MM.1S (cell line): ENCODE data around the gene CABP5.
"Not testable (repeated sequence)": the region's sequence is repeated elsewhere in the genome, so short reads cannot be mapped to it uniquely, and the experiment has no call there.

Source experiments
- EZH2 ChIP-seq: fragments of 300-600 bp; sonication (generic); optimal IDR thresholded peaks from 2 replicates; pipeline ENCODE3; 2017; ENCODE audit warnings: low read depth, mild to moderate bottlenecking, antibody characterized with exemption, low read length, mixed read lengths
- EZH2phosphoT487 ChIP-seq: fragments of 300-600 bp; sonication (generic); IDR thresholded peaks from 2 replicates; pipeline ENCODE4 v1.6.1; 2018; ENCODE audit warnings: antibody characterized with exemption, low read length
- TF ChIP-seq, protein P1 (sequence below): fragments of 300-600 bp; sonication (generic); IDR thresholded peaks from 2 replicates; pipeline ENCODE4 v1.5.1; 2016; ENCODE audit warnings: antibody characterized with exemption, low read length, mixed read lengths

- TF ChIP-seq, protein P1, sequence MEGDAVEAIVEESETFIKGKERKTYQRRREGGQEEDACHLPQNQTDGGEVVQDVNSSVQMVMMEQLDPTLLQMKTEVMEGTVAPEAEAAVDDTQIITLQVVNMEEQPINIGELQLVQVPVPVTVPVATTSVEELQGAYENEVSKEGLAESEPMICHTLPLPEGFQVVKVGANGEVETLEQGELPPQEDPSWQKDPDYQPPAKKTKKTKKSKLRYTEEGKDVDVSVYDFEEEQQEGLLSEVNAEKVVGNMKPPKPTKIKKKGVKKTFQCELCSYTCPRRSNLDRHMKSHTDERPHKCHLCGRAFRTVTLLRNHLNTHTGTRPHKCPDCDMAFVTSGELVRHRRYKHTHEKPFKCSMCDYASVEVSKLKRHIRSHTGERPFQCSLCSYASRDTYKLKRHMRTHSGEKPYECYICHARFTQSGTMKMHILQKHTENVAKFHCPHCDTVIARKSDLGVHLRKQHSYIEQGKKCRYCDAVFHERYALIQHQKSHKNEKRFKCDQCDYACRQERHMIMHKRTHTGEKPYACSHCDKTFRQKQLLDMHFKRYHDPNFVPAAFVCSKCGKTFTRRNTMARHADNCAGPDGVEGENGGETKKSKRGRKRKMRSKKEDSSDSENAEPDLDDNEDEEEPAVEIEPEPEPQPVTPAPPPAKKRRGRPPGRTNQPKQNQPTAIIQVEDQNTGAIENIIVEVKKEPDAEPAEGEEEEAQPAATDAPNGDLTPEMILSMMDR = not testable (repeated sequence)
- not testable (repeated sequence) for TF ChIP-seq EZH2, EZH2phosphoT487
Observed at GRCh38 chr19:48070177-48070769, 26.4 kb upstream of the CABP5 start.
